ENCODE measurements around the gene PIP5K1A.
"Not testable (repeated sequence)": the region's sequence is repeated elsewhere in the genome, so short reads cannot be mapped to it uniquely, and the experiment has no call there.

Gene PIP5K1A

GRCh38 chr1:151254217-151255213, 56.2 kb downstream of the PIP5K1A start, which contains the start of gene PSMD4:
Gene PSMD4 (plus strand): TSS chr1:151254734. CDS start chr1:151254783, 49 bp downstream.
- DNase-seq (ENCODE audit: low read depth) = peak; percentile 97

GRCh38 chr1:151255381-151255780, 57.0 kb downstream of the PIP5K1A start:
- DNase-seq (ENCODE audit: low read depth) = peak; percentile 52

GRCh38 chr1:151259351-151259750, 61.0 kb downstream of the PIP5K1A start:
- no peak for DNase-seq (ENCODE audit: low read depth)

- no peak for DNase-seq (ENCODE audit: low read depth)
These were observed 67.3 kb downstream of the PIP5K1A start for GRCh38 chr1:151265446-151266236.

- DNase-seq (ENCODE audit: low read depth) = no peak
These were observed 68.0 kb downstream of the PIP5K1A start for GRCh38 chr1:151266315-151266714.

- DNase-seq (ENCODE audit: low read depth) = no peak
These were observed 68.5 kb downstream of the PIP5K1A start for GRCh38 chr1:151266821-151267220.

GRCh38 chr1:151267760-151268159, 69.4 kb downstream of the PIP5K1A start:
- DNase-seq (ENCODE audit: low read depth) = peak; percentile 51

- no peak for DNase-seq (ENCODE audit: low read depth)
These were observed 75.6 kb downstream of the PIP5K1A start for GRCh38 chr1:151273924-151274466.

GRCh38 chr1:151275341-151275740, 77.0 kb downstream of the PIP5K1A start:
- DNase-seq (ENCODE audit: low read depth) = not testable (repeated sequence)

GRCh38 chr1:151277249-151277648, 78.9 kb downstream of the PIP5K1A start:
- no peak for DNase-seq (ENCODE audit: low read depth)

GRCh38 chr1:151281225-151281968, 83.0 kb downstream of the PIP5K1A start:
- DNase-seq (ENCODE audit: low read depth) = peak; percentile 97

GRCh38 chr1:151281969-151282882, 83.9 kb downstream of the PIP5K1A start, which contains the start of gene ZNF687:
Gene ZNF687 (plus strand): TSS chr1:151282299. CDS start chr1:151286292, 3,993 bp downstream.
- peak; percentile 100 for DNase-seq (ENCODE audit: low read depth)

- peak; percentile 29 for DNase-seq (ENCODE audit: low read depth)
These were observed 84.8 kb downstream of the PIP5K1A start for GRCh38 chr1:151282883-151283725.

- no peak for DNase-seq (ENCODE audit: low read depth)
These were observed 85.7 kb downstream of the PIP5K1A start for GRCh38 chr1:151284013-151284577.

- DNase-seq (ENCODE audit: low read depth) = no peak
These were observed 88.4 kb downstream of the PIP5K1A start for GRCh38 chr1:151286619-151287340.

GRCh38 chr1:151287341-151287699, 89.0 kb downstream of the PIP5K1A start:
- no peak for DNase-seq (ENCODE audit: low read depth)

GRCh38 chr1:151287767-151288500, 89.6 kb downstream of the PIP5K1A start:
- DNase-seq (ENCODE audit: low read depth) = no peak

- no peak for DNase-seq (ENCODE audit: low read depth)
These were observed 90.2 kb downstream of the PIP5K1A start for GRCh38 chr1:151288502-151288901.
